ENCODE results near the gene GNMT.

GNMT gene

GRCh38 chr6:42978487-42978838 lies 17.9 kb downstream of the GNMT start:
- Histone ChIP-seq H3K9ac (ENCODE audit: low read length) (peak overlapping the region; percentile 85), H3K9me2 (replicated peaks; ENCODE audit: insufficient read depth, low read length) (no peaks in the 10 kb centered on the region), H3K27ac (ENCODE audit: low read depth, low read length) (peak overlapping the region; percentile 58), H3K36me3 (ENCODE audit: low read length) (peaks cover 5% of the 10 kb centered on the region; the same call in 1 of the 2 replicates), H3K79me2 (ENCODE audit: insufficient read depth, low read length) (peaks cover 38% of the 10 kb centered on the region), H2AFZ (ENCODE audit: low read depth, low read length, severe bottlenecking) (peak overlapping the region; percentile 80), H3K9me3 (ENCODE audit: insufficient read depth, low read length) (no peaks in the 10 kb centered on the region), H3K4me3 (ENCODE audit: insufficient read depth, low read length, poor library complexity, severe bottlenecking) (peak overlapping the region; percentile 75), H3K27me3 (ENCODE audit: low read length) (no peaks in the 10 kb centered on the region), H3K4me2 (ENCODE audit: low read depth, low read length, poor library complexity, severe bottlenecking) (peak overlapping the region; percentile 84), H3F3A (ENCODE audit: insufficient read depth) (peaks cover 19% of the 10 kb centered on the region), H4K20me1 (ENCODE audit: low read depth, low read length) (no peaks in the 10 kb centered on the region)
- no peak for TF ChIP-seq EZH2phosphoT487 (conservative IDR thresholded peaks at IDR 0.05; ENCODE audit: low read length)
- TF ChIP-seq, protein P1, sequence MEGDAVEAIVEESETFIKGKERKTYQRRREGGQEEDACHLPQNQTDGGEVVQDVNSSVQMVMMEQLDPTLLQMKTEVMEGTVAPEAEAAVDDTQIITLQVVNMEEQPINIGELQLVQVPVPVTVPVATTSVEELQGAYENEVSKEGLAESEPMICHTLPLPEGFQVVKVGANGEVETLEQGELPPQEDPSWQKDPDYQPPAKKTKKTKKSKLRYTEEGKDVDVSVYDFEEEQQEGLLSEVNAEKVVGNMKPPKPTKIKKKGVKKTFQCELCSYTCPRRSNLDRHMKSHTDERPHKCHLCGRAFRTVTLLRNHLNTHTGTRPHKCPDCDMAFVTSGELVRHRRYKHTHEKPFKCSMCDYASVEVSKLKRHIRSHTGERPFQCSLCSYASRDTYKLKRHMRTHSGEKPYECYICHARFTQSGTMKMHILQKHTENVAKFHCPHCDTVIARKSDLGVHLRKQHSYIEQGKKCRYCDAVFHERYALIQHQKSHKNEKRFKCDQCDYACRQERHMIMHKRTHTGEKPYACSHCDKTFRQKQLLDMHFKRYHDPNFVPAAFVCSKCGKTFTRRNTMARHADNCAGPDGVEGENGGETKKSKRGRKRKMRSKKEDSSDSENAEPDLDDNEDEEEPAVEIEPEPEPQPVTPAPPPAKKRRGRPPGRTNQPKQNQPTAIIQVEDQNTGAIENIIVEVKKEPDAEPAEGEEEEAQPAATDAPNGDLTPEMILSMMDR (IDR thresholded peaks at IDR 0.05; ENCODE audit: insufficient read depth, low read length, poor library complexity, severe bottlenecking): no peak

- Histone ChIP-seq H3K9ac (ENCODE audit: low read length) (peak within 1 kb of the TSS; percentile 85), H3K27me3 (ENCODE audit: low read length) (no peaks in the 10 kb centered on the region), H2AFZ (ENCODE audit: low read depth, low read length, severe bottlenecking) (peak within 1 kb of the TSS; percentile 80), H3F3A (ENCODE audit: insufficient read depth) (peaks cover 19% of the 10 kb centered on the region), H3K4me3 (ENCODE audit: insufficient read depth, low read length, poor library complexity, severe bottlenecking) (peak within 1 kb of the TSS; percentile 75), H3K9me2 (replicated peaks; ENCODE audit: insufficient read depth, low read length) (no peaks in the 10 kb centered on the region), H3K4me2 (ENCODE audit: low read depth, low read length, poor library complexity, severe bottlenecking) (peak within 1 kb of the TSS; percentile 84), H3K27ac (ENCODE audit: low read depth, low read length) (peak within 1 kb of the TSS; percentile 58), H3K9me3 (ENCODE audit: insufficient read depth, low read length) (no peaks in the 10 kb centered on the region), H4K20me1 (ENCODE audit: low read depth, low read length) (no peaks in the 10 kb centered on the region), H3K79me2 (ENCODE audit: insufficient read depth, low read length) (peaks cover 38% of the 10 kb centered on the region), H3K36me3 (ENCODE audit: low read length) (peaks cover 5% of the 10 kb centered on the region; the same call in 1 of the 2 replicates)
- TF ChIP-seq EZH2phosphoT487 (conservative IDR thresholded peaks at IDR 0.05; ENCODE audit: low read length): no peak
- TF ChIP-seq, protein P1 (IDR thresholded peaks at IDR 0.05; ENCODE audit: insufficient read depth, low read length, poor library complexity, severe bottlenecking): no peak
Observed at GRCh38 chr6:42978839-42979522, 18.4 kb downstream of the GNMT start, which contains the start of gene PEX6. Gene PEX6 (minus strand): TSS chr6:42979181. CDS start chr6:42979150, 31 bp downstream.

DNA sequence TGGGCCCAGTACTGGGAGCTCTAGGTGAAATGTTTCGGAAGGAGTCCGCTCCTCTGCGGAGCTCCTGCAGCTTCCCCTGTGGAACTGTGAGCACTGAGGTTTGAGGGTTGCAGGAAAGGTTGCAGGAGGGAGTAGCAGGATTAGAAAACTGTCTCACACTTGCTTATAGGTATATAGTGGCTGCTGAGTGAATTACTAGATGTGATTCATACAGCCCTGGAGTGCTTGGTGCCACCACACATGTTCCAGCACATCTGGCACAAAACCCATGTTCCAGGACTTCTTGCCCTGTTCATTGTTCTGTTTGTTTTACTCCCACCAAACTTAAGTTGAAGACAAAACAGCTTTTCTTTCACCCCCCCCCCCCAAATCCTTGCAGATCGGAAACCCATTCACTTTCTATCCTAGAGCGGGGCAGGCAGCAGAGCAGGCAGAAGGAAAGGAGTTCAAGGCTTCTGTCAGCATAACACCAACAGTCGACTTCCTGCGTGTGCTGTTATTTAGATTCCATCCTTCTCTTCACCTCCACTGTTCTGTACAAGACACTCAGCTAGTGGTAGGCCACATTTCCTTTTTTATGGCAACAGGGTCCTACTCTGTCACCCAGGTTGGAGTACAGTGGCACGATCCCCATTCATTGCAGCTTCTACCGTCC lies 19.1 kb downstream of the GNMT start:
- H3K36me3 ChIP-seq (ENCODE audit: low read length): peaks cover 5% of the 10 kb centered on the region; the same call in 1 of the 2 replicates
- H4K20me1 ChIP-seq (ENCODE audit: low read depth, low read length): no peaks in the 10 kb centered on the region
- H3K9me3 ChIP-seq (ENCODE audit: insufficient read depth, low read length): no peaks in the 10 kb centered on the region
- peaks cover 19% of the 10 kb centered on the region for H3F3A ChIP-seq (ENCODE audit: insufficient read depth)
- peaks cover 38% of the 10 kb centered on the region for H3K79me2 ChIP-seq (ENCODE audit: insufficient read depth, low read length)
- H3K27ac ChIP-seq (ENCODE audit: low read depth, low read length): peak overlapping the region; percentile 58
- peak overlapping the region; percentile 85 for H3K9ac ChIP-seq (ENCODE audit: low read length)
- peak overlapping the region; percentile 80 for H2AFZ ChIP-seq (ENCODE audit: low read depth, low read length, severe bottlenecking)
- H3K27me3 ChIP-seq (ENCODE audit: low read length): no peaks in the 10 kb centered on the region
- peak overlapping the region; percentile 75 for H3K4me3 ChIP-seq (ENCODE audit: insufficient read depth, low read length, poor library complexity, severe bottlenecking)
- peak overlapping the region; percentile 84 for H3K4me2 ChIP-seq (ENCODE audit: low read depth, low read length, poor library complexity, severe bottlenecking)
- TF ChIP-seq, protein P1 (IDR thresholded peaks at IDR 0.05; ENCODE audit: insufficient read depth, low read length, poor library complexity, severe bottlenecking): no peak
- no peak for TF ChIP-seq EZH2phosphoT487 (conservative IDR thresholded peaks at IDR 0.05; ENCODE audit: low read length)
- no peaks in the 10 kb centered on the region for H3K9me2 ChIP-seq (replicated peaks; ENCODE audit: insufficient read depth, low read length)
